SK-MEL-5 (cell line): ENCODE data around the gene FCGR2B. TPM values are rescaled to one million over a fixed set of nuclear protein-coding genes. Genes with fewer than 3 reads are reported as not detected.
A peak's percentile ranks its signal among the peaks of the same experiment; 100 is the strongest.
"Not testable (repeated sequence)": the region's sequence is repeated elsewhere in the genome, so short reads cannot be mapped to it uniquely, and the experiment has no call there.

Experiments
- DNase-seq: peaks from one replicate; pipeline ENCODE4 v3.0.0-alpha.2; 2016; ENCODE audit warnings: low read depth, low spot score
- in situ Hi-C: cut with HindIII; loops from 2 replicates; pipeline ENCODE4 v1.10.0; 2016; ENCODE audit warnings: low sequenced_read_pairs, high pct_unique_total_duplicates, low pct_unique_long_range_greater_than_20kb
- total RNA-seq: library from RNA; depleted of rRNA; stranded (reverse); fragments of >200 nt; shearing (Covaris generic); gene quantifications from 2 replicates; pipeline ENCODE4 v1.2.3, GENCODE V29; 2014

Gene FCGR2B
- total RNA-seq, 1 experiment from 2014 or later, result 1.1 TPM

- no peak for DNase-seq
These were observed 15.6 kb downstream of the FCGR2B start for GRCh38 chr1:161678500-161678899.

GRCh38 chr1:161681879-161682278, 18.9 kb downstream of the FCGR2B start:
- in situ Hi-C loops, result no loop called here
- no peak for DNase-seq

More at GRCh38 chr1:161678500-161678899, 15.6 kb downstream of the FCGR2B start:
- in situ Hi-C loops, result no loop called here

GRCh38 chr1:161688946-161689345, 26.0 kb downstream of the FCGR2B start:
- in situ Hi-C loops, result no loop called here
- no peak for DNase-seq

- in situ Hi-C loops, result no loop called here
- DNase-seq, result no peak
These were observed 28.9 kb downstream of the FCGR2B start for GRCh38 chr1:161691846-161692245.

GRCh38 chr1:161693020-161693712, 30.2 kb downstream of the FCGR2B start:
- DNase-seq, in situ Hi-C loops: not testable (repeated sequence)

GRCh38 chr1:161698302-161698701, 35.4 kb downstream of the FCGR2B start:
- DNase-seq, in situ Hi-C loops: not testable (repeated sequence)

- DNase-seq, result no peak
- in situ Hi-C loops, result no loop called here
These were observed 39.3 kb downstream of the FCGR2B start for GRCh38 chr1:161702250-161702649.

- DNase-seq, result no peak
- in situ Hi-C loops, result no loop called here
These were observed 42.6 kb downstream of the FCGR2B start for GRCh38 chr1:161705537-161705936.

GRCh38 chr1:161706113-161706481, 43.2 kb downstream of the FCGR2B start:
- DNase-seq, result no peak
- in situ Hi-C loops, result no loop called here

- in situ Hi-C loops, result no loop called here
These were observed 43.8 kb downstream of the FCGR2B start, which contains the start of gene FCRLA for GRCh38 chr1:161706482-161707347. Gene FCRLA (plus strand): TSS chr1:161707229. CDS start chr1:161707265, 36 bp downstream.

GRCh38 chr1:161707503-161707902, 44.6 kb downstream of the FCGR2B start:
- peak; percentile 26 for DNase-seq
- in situ Hi-C loops, result no loop called here

More at GRCh38 chr1:161706482-161707347, 43.8 kb downstream of the FCGR2B start, which contains the start of gene FCRLA:
- peak; percentile 99 for DNase-seq

GRCh38 chr1:161709373-161709772, 46.4 kb downstream of the FCGR2B start:
- in situ Hi-C loops, result no loop called here

GRCh38 chr1:161710560-161710959, 47.6 kb downstream of the FCGR2B start:
- no peak for DNase-seq
- in situ Hi-C loops, result no loop called here

More at GRCh38 chr1:161709373-161709772, 46.4 kb downstream of the FCGR2B start:
- no peak for DNase-seq

GRCh38 chr1:161718559-161719324, 55.8 kb downstream of the FCGR2B start:
- in situ Hi-C loops, result no loop called here
- no peak for DNase-seq

GRCh38 chr1:161719325-161719611, 56.3 kb downstream of the FCGR2B start:
- in situ Hi-C loops, result no loop called here
- DNase-seq, result no peak

GRCh38 chr1:161720422-161720821, 57.5 kb downstream of the FCGR2B start:
- no peak for DNase-seq

GRCh38 chr1:161720956-161721737, 58.2 kb downstream of the FCGR2B start, which contains the start of gene FCRLB:
Gene FCRLB (plus strand): TSS chr1:161721544. CDS start chr1:161722673, 1,129 bp downstream.
- in situ Hi-C loops, result no loop called here
- no peak for DNase-seq

More at GRCh38 chr1:161720422-161720821, 57.5 kb downstream of the FCGR2B start:
- in situ Hi-C loops, result no loop called here
